NB4 (cell line): ENCODE results near the gene YKT6.

Source experiments
- CTCF ChIP-seq: IDR thresholded peaks from one replicate; pipeline ENCODE4 v1.5.1; 2012; ENCODE audit warnings: low read depth, low read length
- MAX ChIP-seq: IDR thresholded peaks from 2 replicates; pipeline ENCODE4 v1.6.1; 2011; ENCODE audit warnings: low read depth, low read length
- POLR2A ChIP-seq: IDR thresholded peaks from 2 replicates; pipeline ENCODE4 v1.6.1; 2011; ENCODE audit warnings: mild to moderate bottlenecking; ENCODE audit not compliant: insufficient read length; ENCODE audit errors: extremely low read depth

GRCh38 chr7:44213877-44214388 lies 13.2 kb downstream of the YKT6 start:
- no peak for TF ChIP-seq POLR2A
- no peak for TF ChIP-seq CTCF
- TF ChIP-seq MAX: no peak
